SK-N-MC (cell line): ENCODE data around the gene SLC35A2.

Source experiments
- EZH2 ChIP-seq: fragments of 200-600 bp; sonication (generic); IDR thresholded peaks from one replicate; pipeline ENCODE4 v1.6.1; 2017; ENCODE audit warnings: antibody characterized with exemption
- FOXP2 ChIP-seq: optimal IDR thresholded peaks from 2 replicates; pipeline ENCODE3; 2011; ENCODE audit warnings: mild to moderate bottlenecking, moderate library complexity; ENCODE audit not compliant: insufficient read depth; ENCODE audit errors: extremely low read length, control extremely low read depth
- POLR2AphosphoS5 ChIP-seq: IDR thresholded peaks from 2 replicates; pipeline ENCODE4 v1.6.1; 2012; ENCODE audit warnings: mild to moderate bottlenecking, low read depth, low read length, borderline replicate concordance

GRCh38 chrX:48940404-48940955 lies 29.0 kb upstream of the SLC35A2 start:
- TF ChIP-seq EZH2 (no peak), POLR2AphosphoS5 (no peak), FOXP2 (no peak)
